ENCODE measurements around the gene TNNT2. TPM values are rescaled to one million over a fixed set of nuclear protein-coding genes. Genes with fewer than 3 reads are reported as not detected.

TNNT2 gene
- total and polyA plus RNA-seq, 2 of the 13 experiments (the other 11 are each of a cell fraction or from before 2014, with no cell fraction given), result 0.20 to 0.63 TPM

GRCh38 chr1:201385299-201385891 lies 7.9 kb upstream of the TNNT2 start (continued):
- TF ChIP-seq ZNF639 (CRISPR knock-in tag; conservative IDR thresholded peaks at IDR 0.05), result no peak
- no peak for TF ChIP-seq SP4 (CRISPR knock-in tag; IDR thresholded peaks at IDR 0.05)
- TF ChIP-seq TRIM24 (CRISPR knock-in tag; IDR thresholded peaks at IDR 0.05), result no peak
- TF ChIP-seq REL (CRISPR knock-in tag; conservative IDR thresholded peaks at IDR 0.05), result no peak
- TF ChIP-seq FOSL2 (CRISPR knock-in tag; IDR thresholded peaks at IDR 0.05), result peak; percentile 57

- BruUV-seq (replicated peaks), result no TSS peak
- DNase-seq (ENCODE audit: low spot score) (no peak), FAIRE-seq (no peak), ATAC-seq (no peak)
- intact Hi-C loops (cut with micrococcal nuclease; ENCODE audit: unreplicated experiment), result no loop called here
- ChIA-PET POLR2A (interaction anchor here (1.4 kb wide), 1 partner anchor 21 kb away, joined by 3 read pairs; no protein-coding TSS in a partner anchor), CTCF (ENCODE audit: low intra/inter-chr PET ratio, low total read pairs) (interaction anchor here (1.5 to 3.8 kb wide), 2 partner anchors 23 to 24 kb away, joined by 3 to 65 read pairs; no protein-coding TSS in a partner anchor)
- Histone ChIP-seq H4K20me1 (ENCODE audit: insufficient read depth, low read length) (no peaks in the 10 kb centered on the region), H3K4me2 (ENCODE audit: low read depth, low read length) (no peak overlapping the region), H3K9ac (ENCODE audit: insufficient read depth, low read depth, low read length) (no peak overlapping the region), H3K27me3 (ENCODE audit: control insufficient read depth in 1 of 2, insufficient read depth in 2 of 2, low read length in 2 of 2) (no peaks in the 10 kb centered on the region), H3K79me2 (ENCODE audit: insufficient read depth, low read length) (no peaks in the 10 kb centered on the region), H3K9me3 (ENCODE audit: low read length) (no peaks in the 10 kb centered on the region), H2AFZ (ENCODE audit: low read length) (no peak overlapping the region), H3K4me3 (replicated peaks in 1 of 3; ENCODE audit: insufficient read depth in 1 of 3, low read depth in 2 of 3, low read length in 3 of 3) (no peak overlapping the region), H3K4me1 (ENCODE audit: insufficient read depth, low read length) (no peaks in the 10 kb centered on the region), H3K36me3 (replicated peaks in 1 of 2; ENCODE audit: control insufficient read depth in 1 of 2, insufficient read depth in 2 of 2, low read length in 2 of 2) (peaks cover 13 to 46% of the 10 kb centered on the region in 2 experiments; a peak in 4 of 5 replicates), H3K27ac (ENCODE audit: extremely low read length, insufficient read depth, low read length) (no peak overlapping the region)
- in situ Hi-C loops (cut with HindIII; ENCODE audit: extremely low pct_ligation_motif_present, low pct_unique_long_range_greater_than_20kb), result no loop called here
- WGBS (ENCODE audit: low lambda C conversion rate), result 85% methylated on average over 3 of the region's 4 CpGs
- TF ChIP-seq ZNF772 (CRISPR knock-in tag; IDR thresholded peaks at IDR 0.05), result no peak
- no peak for TF ChIP-seq CENPT (CRISPR knock-in tag; IDR thresholded peaks at IDR 0.05; ENCODE audit: low read depth)
- TF ChIP-seq REST (IDR thresholded peaks at IDR 0.05; ENCODE audit: borderline replicate concordance in 1 of 2, low read depth in 1 of 2, low read length in 2 of 2), result no peak
- no peak for TF ChIP-seq ZNF331 (CRISPR knock-in tag; IDR thresholded peaks at IDR 0.05)
- TF ChIP-seq NFYC (CRISPR knock-in tag; IDR thresholded peaks at IDR 0.05), result no peak
- no peak for TF ChIP-seq ZNF503 (CRISPR knock-in tag; IDR thresholded peaks at IDR 0.05)
- no peak for TF ChIP-seq CENPX (CRISPR knock-in tag; IDR thresholded peaks at IDR 0.05)
- TF ChIP-seq TAF1 (CRISPR knock-in tag; IDR thresholded peaks at IDR 0.05), result no peak
- TF ChIP-seq ZNF235 (CRISPR knock-in tag; IDR thresholded peaks at IDR 0.05; ENCODE audit: borderline replicate concordance), result no peak
- no peak for TF ChIP-seq REPIN1 (CRISPR knock-in tag; IDR thresholded peaks at IDR 0.05; ENCODE audit: borderline replicate concordance, low read depth)
Measured at GRCh38 chr1:201384406-201384782, 6.9 kb upstream of the TNNT2 start.
